HL-60 (cell line): ENCODE results near the gene KCNG2.

Source experiments
- DNase-seq, 2 experiments: peaks; one replicate each; pipeline ENCODE4 v3.0.0-alpha.2; 2010 to 2020; ENCODE audit warnings: low read depth in 1 of 2, low spot score in 1 of 2
- H3K27ac ChIP-seq: fragments of 250-450 bp; sonication (Bioruptor Pico); replicated peaks from 2 replicates; pipeline ENCODE4 v1.5.1; 2020; ENCODE audit warnings: mild to moderate bottlenecking, moderate library complexity
- H3K27me3 ChIP-seq: fragments of 250-450 bp; sonication (Bioruptor Pico); 2 replicates; pipeline ENCODE4 v1.5.1; 2021; ENCODE audit warnings: mild to moderate bottlenecking, moderate library complexity; ENCODE audit not compliant: insufficient read depth, poor library complexity, severe bottlenecking
- H3K4me3 ChIP-seq: replicated peaks from 2 replicates; pipeline ENCODE4 v1.5.1; 2011; ENCODE audit warnings: mild to moderate bottlenecking, control low read depth, low read length; ENCODE audit not compliant: insufficient read depth
- CTCF ChIP-seq: IDR thresholded peaks from one replicate; pipeline ENCODE4 v1.5.1; 2011; ENCODE audit warnings: low read length, control low read depth, inconsistent platforms; ENCODE audit not compliant: insufficient read depth
- GABPA ChIP-seq: IDR thresholded peaks from 2 replicates; pipeline ENCODE4 v1.6.1; 2012; ENCODE audit warnings: low read depth
- POLR2AphosphoS5 ChIP-seq: IDR thresholded peaks from 2 replicates; pipeline ENCODE4 v1.6.1; 2012; ENCODE audit warnings: low read depth
- REST ChIP-seq: IDR thresholded peaks from 2 replicates; pipeline ENCODE4 v1.6.1; 2012; ENCODE audit warnings: low read depth; ENCODE audit not compliant: insufficient replicate concordance
- SPI1 ChIP-seq: IDR thresholded peaks from 2 replicates; pipeline ENCODE4 v1.6.1; 2012; ENCODE audit warnings: low read depth, mild to moderate bottlenecking, borderline replicate concordance

Gene KCNG2

DNA sequence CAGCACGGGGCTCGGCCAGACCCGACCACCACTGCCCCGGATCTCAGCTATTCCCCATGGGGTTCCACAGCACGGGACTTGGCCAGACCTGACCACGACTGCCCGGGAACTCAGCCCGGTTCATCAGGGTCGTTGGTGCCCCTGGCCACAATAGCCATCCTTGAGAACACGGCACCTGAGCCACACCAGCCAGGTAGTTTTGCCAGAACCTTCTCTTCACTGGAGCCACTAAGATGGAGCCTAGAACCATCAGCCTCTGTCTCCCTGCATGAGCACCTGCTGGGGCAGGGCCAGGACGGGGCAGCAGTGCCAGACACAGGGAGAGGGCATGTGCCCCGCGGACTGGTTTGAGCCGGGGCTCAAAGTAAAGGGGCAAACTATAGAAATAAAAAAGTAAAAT lies 11.4 kb upstream of the KCNG2 start:
- H3K4me3 ChIP-seq = no peak overlapping the region

DNA sequence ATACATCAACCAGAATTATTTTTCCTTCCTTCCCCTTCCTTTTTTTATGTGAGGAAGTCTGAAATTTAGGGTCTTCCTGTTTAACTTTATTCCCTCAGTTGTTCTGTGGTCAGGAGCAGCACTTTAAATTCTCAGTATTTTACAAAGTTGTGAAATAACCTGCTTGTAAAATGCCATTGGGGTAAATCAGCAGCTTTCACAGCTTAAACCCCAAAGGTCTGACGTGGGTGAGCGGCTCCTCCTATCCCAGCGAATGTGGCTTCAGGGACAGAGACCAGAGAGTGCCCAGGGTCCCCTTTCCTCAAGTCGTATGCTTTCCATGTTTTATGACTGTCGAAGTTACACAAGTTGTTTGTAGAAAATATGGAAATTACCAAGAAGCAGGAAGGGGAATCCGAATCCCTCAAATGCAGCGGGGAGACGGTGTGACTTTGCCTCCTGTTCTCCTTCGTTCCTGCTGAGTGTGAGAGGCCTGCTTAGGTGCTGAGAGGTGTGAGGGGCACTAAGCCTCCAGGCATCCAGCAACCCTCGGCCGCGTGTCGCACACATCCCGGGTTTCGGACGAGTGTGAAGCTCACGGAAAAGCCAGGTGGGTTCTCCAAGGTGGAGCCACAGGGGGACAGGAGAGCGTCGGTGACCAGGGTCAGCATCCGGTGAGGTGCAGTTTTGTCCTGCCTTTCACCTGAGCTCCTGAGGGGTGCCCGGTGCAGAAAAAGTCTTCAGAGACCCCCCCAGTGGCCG lies 10.8 kb upstream of the KCNG2 start:
- H3K27ac ChIP-seq = no peak overlapping the region
- H3K4me3 ChIP-seq = no peak overlapping the region
- no peaks in the 10 kb centered on the region for H3K27me3 ChIP-seq
- no peak for DNase-seq
- TF ChIP-seq POLR2AphosphoS5 = no peak
- TF ChIP-seq SPI1 = no peak
- no peak for TF ChIP-seq REST
- no peak for TF ChIP-seq GABPA
- TF ChIP-seq CTCF = no peak

More for the DNA sequence above, 11.4 kb upstream of the KCNG2 start:
- no peaks in the 10 kb centered on the region for H3K27me3 ChIP-seq
- no peak overlapping the region for H3K27ac ChIP-seq
- DNase-seq = no peak
- no peak for TF ChIP-seq REST
- TF ChIP-seq POLR2AphosphoS5 = no peak
- TF ChIP-seq SPI1 = no peak
- TF ChIP-seq CTCF = no peak
- TF ChIP-seq GABPA = no peak

- no peak for DNase-seq
- Histone ChIP-seq H3K27me3 (no peaks in the 10 kb centered on the region), H3K4me3 (no peak overlapping the region), H3K27ac (no peak overlapping the region)
- TF ChIP-seq POLR2AphosphoS5 = no peak
- no peak for TF ChIP-seq REST
- no peak for TF ChIP-seq SPI1
- TF ChIP-seq CTCF = no peak
- TF ChIP-seq GABPA = no peak
These were observed 10.2 kb upstream of the KCNG2 start for GRCh38 chr18:79787527-79787864.
